ENCODE data around the gene EVC2. TPM values are rescaled to one million over a fixed set of nuclear protein-coding genes. Genes with fewer than 3 reads are reported as not detected.

EVC2 gene
- total RNA-seq, 1 donor from 2014 or later: 6.1 TPM

- no peak for DNase-seq (ENCODE audit: low spot score)
Observed at GRCh38 chr4:5713861-5714260, 5.5 kb upstream of the EVC2 start.

GRCh38 chr4:5712931-5713330 is 4.6 kb upstream of the EVC2 start:
- DNase-seq (ENCODE audit: low spot score): no peak

GRCh38 chr4:5712517-5712916 is 4.2 kb upstream of the EVC2 start:
- DNase-seq (ENCODE audit: low spot score): no peak

GRCh38 chr4:5711479-5712184 is 3.3 kb upstream of the EVC2 start:
- DNase-seq (ENCODE audit: low spot score): no peak

- DNase-seq (ENCODE audit: low spot score): peak; percentile 83
Observed at GRCh38 chr4:5710961-5711478, 2.7 kb upstream of the EVC2 start, which contains the start of gene EVC. Gene EVC (plus strand): TSS chr4:5711201. CDS start chr4:5711381, 180 bp downstream.

- no peak for DNase-seq (ENCODE audit: low spot score)
Observed at GRCh38 chr4:5710065-5710960, 2.0 kb upstream of the EVC2 start.

- DNase-seq (ENCODE audit: low spot score): no peak
Observed at GRCh38 chr4:5709207-5709575, 832 bp upstream of the EVC2 start.

- no peak for DNase-seq (ENCODE audit: low spot score)
Observed at GRCh38 chr4:5707778-5708448, 446 bp downstream of the EVC2 start.

- DNase-seq (ENCODE audit: low spot score): no peak
Observed at GRCh38 chr4:5707366-5707765, 993 bp downstream of the EVC2 start.

GRCh38 chr4:5706486-5707290 is 1.7 kb downstream of the EVC2 start:
- no peak for DNase-seq (ENCODE audit: low spot score)

- DNase-seq (ENCODE audit: low spot score): no peak
Observed at GRCh38 chr4:5705647-5706320, 2.6 kb downstream of the EVC2 start.

- no peak for DNase-seq (ENCODE audit: low spot score)
Observed at GRCh38 chr4:5704276-5704675, 4.1 kb downstream of the EVC2 start.

GRCh38 chr4:5703831-5704230 is 4.5 kb downstream of the EVC2 start:
- no peak for DNase-seq (ENCODE audit: low spot score)

- no peak for DNase-seq (ENCODE audit: low spot score)
Observed at GRCh38 chr4:5701971-5702370, 6.4 kb downstream of the EVC2 start.

GRCh38 chr4:5700459-5700858 is 7.9 kb downstream of the EVC2 start:
- DNase-seq (ENCODE audit: low spot score): no peak

- DNase-seq (ENCODE audit: low spot score): no peak
Observed at GRCh38 chr4:5696341-5696740, 12.0 kb downstream of the EVC2 start.

GRCh38 chr4:5693871-5694270 is 14.5 kb downstream of the EVC2 start:
- DNase-seq (ENCODE audit: low spot score): no peak

- no peak for DNase-seq (ENCODE audit: low spot score)
Observed at GRCh38 chr4:5691491-5692132, 16.7 kb downstream of the EVC2 start.

- DNase-seq (ENCODE audit: low spot score): no peak
Observed at GRCh38 chr4:5689065-5689464, 19.3 kb downstream of the EVC2 start.

- DNase-seq (ENCODE audit: low spot score): no peak
Observed at GRCh38 chr4:5686338-5686737, 22.0 kb downstream of the EVC2 start.

Data from ureter (tissue), 1 donor.